ENCODE measurements around the gene MAML2.

The MAML2 gene

DNA sequence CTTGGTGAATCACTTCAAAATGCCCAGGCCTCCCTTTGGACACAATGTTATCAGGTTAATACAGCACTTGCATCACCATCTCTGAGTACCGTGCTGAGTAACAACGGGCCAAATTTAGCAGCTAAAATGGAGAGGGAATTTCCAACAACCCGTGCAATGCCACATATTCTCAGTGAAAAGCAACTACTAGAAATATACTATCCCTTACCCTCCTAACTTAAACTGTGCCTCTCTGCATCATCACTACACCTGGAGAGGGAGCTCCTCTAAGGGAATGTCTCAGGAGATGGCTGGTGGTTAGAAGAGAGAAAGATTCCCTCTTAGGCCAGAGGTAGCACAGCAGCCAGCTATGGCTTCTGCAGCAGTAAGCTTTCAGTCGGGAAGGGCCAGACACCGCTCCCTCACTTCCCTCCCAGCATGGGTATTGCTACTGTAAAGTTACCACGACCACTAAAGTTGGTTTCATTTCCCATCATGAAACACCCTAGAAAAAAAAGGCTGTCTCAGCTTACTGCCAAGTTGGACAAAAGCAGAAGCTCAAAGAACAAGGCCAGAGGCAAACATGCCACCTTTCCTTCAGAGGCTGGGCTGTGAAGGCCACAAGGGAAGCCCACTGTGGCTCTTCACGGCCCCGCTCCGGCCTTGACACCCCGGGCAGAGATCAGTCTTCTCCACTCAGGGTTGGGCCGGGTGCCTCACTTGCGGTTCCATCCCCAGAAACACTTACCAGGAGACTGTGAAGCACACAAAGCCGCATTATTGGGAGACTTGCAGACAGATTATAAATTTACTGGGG lies 3.9 kb downstream of the MAML2 start:
- no peak for DNase-seq

DNA sequence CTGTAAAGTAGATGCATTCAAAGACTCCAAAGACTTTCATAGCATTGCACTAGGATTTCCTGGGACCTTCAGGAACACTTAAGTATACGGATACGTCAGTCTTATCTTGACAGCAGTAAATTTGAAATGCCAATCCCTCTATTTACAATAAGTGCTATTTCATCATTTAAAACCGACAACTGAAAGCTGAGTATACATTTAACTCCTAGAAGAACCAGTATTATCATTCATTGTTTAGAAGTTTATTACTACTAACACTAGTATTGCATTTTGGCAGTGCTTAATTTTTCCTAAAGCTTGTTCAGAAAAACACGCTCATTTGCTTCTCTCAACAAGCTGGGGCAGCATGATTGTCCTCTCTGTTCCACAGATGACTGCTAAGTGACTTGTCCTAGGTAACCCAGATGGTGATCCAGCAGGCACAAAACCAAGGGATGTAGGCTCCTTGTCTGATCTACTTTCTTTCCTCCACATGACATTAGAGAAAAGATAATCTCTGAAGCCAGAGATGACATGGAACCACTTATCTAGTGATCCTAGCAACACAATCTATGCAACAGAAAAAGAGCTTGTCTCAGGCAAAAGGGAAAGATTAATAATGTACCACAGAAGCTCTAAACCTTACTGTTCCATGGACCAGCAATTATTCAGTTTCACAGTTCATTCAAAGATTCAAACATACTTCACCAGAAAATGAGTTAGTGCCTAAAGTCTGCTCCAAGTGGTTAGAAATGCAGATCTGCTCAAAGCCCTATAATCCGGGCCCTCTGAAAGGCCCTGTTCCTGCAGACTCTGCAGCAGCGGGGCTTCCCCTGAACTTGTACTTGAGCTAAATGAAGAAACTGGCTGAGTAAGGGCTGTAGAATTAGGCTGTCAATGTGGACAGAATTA lies 5.2 kb downstream of the MAML2 start:
- DNase-seq: no peak

DNA sequence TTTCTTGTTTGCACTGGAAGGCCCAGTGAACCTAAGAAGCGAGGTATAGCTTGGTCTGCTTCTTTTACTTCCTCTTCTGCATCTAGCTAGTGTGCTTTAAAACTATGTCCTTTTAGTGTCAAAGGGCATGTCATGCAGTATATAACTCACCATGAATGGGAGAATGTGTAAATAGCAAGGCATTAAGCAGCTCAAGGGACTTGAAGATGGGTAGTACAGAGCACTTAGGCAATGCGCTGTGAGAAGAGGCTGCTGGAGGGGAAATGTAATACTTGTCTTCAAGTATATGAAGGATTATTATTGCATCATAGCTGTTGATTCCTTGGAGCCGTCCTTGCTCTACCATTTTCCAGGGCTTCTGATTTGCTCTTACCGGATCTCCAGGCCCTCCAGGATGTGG lies 7.6 kb downstream of the MAML2 start:
- DNase-seq: no peak

DNA sequence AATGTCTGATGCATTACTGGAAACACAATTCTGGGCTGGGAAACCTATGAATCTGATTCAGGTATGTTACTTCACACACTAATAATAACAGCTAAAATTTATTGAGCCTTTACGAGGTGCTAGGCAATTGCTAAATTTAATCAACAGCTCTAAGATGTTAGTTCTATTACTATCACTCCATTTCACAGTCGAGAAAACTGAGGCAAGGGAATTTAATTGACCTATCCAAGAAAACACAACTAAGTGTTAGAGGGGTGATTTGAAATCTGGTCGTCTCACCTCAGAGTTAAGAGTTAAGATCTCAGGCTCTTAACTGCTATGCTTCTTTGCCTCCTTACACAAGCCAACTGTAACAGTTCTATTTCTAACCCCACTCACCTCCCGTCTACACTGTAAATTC lies 8.8 kb downstream of the MAML2 start:
- no peak for DNase-seq

DNA sequence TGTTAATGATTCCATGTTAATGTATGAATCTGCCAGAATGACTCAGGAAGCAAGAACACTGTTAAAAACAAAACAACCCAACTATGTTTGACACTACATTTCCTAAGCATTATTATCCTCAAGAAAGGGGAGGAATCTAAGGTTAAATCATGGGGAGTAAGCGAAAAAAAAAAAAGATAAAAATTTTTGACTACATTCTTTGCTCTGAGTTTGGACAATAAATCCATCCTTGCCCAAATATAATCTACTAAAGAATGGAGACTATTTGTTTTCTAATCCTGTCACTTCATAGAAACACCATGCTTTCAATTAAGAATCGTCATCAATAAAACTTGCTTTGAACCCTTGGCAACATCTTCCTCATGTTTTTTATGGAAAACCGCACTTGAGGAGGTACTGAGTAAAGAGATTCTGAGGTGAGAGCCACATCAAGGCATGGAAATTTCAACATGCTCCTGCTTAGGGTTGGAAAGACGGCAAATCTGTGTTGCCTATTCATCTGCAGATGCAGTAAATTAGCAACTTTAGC lies 9.7 kb downstream of the MAML2 start:
- DNase-seq: no peak

DNA sequence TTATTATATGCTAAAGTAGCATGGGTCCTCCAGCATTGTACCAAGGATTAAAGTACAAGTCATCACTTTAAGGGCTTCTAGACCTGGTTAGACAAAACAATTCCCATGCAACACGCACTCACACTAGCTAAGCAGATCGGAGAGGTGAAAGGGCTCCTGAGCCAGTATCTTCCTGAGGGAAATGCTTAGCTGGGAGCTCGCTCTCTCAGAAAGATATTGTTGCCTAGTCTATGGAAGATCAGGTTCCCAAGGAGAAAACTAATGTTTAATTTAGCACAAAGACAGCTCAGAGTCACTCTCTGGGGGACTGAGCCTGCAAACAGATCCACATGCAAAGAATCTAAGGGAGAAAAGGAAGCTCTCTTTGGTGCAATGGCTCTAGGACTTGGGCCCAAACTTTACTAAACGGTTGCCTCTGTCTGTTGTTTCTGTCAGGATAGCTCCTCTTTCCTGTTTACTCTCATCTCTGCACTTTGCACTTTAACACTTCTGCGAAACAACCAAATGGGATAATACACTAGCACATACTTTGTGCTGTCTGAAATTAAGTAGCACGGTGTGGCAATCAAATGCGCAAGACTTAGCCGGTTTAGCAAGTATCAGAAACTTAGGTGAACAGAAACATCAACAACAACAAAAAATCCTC lies 10.7 kb downstream of the MAML2 start:
- DNase-seq: no peak

DNA sequence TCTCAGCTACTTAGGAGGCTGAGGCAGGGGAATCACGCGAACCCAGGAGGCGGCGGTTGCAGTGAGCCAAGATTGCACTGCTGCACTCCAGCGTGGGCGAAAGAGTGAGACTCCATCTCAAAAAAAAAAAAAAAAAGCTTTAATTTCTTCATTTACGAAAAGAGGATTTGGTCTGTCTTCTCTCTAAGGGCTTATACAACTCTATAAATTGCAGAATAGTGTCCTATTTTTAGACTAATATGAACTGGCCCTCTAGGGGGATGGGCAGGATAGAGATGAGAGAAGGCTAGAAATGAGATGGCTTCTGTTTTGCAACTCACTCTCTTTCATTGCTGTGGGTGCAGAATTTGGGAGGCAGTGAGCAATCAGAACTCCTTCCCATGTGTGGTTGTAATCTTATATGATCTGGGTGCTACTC lies 11.3 kb downstream of the MAML2 start:
- DNase-seq: no peak

DNA sequence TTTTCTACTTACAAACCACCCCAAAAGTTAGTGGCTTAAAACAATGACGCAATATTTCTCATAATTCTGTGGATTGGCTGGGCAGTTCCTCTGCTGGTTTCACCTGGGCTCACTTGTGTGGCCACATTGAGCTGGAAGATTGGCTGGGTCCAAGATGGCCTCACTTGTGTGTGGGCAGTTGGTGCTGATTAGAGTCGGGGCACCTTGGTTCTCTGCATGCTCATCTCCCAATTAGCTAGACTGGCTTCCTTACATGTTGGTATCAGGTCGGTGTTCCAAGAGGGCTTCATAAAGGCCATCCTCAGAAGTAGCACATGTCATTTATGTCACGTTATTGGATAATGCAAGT lies 12.5 kb downstream of the MAML2 start:
- DNase-seq: no peak

DNA sequence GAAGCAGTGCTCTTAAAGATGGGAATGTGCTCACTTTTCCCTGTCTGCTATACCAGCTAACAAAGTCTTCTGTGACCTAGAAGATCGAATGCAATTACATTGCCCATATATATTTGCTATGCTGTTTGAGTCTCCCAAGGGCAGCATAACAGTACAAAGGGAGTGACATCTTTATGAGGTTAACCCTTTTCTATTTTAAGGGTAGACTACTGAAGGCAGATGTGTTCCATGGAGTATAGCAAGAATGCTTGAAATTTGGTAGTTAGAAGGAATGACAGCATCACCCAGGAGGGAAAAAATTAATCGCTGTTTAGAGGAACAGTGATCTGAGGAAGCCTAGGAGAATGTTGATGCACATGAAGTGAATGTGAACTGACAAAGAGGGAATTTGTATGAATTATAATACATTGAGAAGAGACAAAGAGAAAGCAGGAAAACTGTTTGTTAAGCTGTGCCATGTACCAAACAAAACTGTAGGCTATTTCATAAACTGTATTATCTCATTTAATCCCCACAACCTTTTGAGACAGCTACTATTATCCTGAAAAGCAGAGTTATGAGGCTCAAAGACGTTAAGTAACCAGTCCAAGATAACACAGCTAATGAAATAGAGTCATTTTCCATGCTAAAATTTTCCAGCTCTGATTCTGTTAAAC lies 13.0 kb downstream of the MAML2 start:
- DNase-seq: no peak

DNA sequence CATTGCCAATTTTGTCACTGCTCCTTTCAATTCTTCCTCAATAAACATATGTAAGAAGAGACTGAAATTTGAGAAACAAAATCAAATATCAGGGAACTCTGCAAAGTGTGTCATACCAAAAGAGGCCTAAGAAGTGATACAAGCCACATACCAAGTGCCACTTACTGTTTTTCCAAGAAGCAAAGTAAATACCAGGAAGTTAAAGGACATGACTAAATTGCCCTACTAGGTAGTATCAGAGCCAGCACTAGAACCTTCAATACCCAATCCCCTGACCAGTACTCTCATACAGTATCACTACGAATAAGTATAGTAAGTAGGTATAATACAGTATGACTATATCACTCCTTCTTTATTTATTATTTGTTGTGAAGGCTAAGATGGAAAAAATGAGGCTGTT lies 13.6 kb downstream of the MAML2 start:
- DNase-seq: no peak

DNA sequence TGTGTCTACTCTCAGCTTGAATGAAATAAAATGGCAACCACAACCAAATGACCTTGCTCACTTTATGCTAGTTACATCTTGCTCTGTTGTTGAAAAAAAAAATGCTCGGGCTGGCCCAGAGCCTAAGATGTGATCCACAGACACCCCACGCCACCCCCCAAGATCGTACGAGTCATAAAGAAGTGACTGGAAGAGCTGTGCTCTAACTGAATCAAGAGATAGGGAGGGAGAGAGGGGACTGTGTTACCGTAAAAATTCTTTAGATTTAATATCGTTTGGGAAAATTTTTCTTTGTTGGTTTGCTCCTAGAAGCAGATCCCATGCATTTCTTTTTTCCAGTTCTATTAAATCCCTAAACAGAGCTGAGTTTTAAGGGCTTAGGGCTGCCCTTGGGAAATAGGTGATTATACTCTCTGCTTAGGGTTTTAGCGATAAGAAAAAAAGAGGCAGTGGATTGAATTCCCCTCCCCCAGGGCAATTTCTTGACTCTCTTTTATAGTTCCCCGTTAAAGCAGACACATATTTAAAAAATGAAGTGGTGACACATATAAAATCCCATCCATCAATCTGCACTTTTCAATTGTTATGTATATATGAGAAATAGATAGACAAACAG lies 14.5 kb downstream of the MAML2 start:
- DNase-seq: no peak

DNA sequence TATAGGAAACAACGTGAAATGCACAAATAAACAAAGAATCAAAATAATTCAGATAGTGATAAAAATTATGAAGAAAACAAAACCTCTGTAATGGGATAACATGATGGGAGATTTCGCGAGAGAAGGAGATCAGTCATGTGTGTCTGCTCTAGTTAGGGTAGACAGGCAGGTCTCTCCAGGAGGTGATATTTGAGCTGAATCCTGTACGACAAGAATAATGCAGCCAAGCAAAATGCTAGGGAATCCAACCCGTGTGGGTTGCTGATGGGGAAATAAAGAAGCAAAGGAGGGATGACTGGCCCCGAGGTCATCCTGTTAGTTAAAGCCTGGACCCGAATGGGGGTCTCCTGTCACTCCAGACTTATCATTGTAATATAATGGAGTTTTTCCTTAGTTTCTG lies 16.0 kb downstream of the MAML2 start:
- DNase-seq: no peak

DNA sequence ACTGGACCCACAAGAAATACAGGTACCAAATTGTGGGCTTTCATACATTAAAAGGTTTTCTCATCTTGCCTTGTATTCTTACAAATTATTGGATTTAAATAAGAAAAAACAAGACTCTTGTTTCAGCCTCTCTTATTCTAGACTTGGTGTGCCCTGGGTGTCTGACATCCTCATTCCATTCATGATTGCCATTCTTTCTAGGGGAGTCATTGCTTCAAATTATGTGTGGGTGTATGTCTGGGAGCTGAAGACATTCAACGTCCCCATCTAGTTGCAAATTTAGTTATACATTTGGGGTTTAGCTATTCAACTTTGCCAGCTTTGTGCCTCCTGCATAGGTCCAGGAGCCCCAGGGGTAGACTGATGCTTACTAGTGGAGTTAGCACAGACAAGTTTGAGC lies 18.1 kb downstream of the MAML2 start:
- DNase-seq: no peak

DNA sequence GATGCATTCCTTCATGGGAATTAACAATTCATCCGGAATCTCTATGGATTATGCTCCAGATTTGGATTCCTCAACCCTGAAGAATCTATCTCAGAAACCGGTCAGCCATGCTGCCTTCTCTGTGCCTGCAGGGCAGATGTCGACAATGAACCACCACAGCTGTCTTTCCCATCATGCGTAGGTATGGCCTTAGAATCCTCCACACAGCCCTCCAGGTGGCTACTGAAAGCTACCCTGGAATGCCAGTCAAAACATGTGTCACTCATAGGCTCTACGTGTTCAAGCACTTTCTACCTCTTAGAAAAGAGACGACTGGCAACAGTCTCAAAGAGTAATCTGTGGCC lies 19.4 kb downstream of the MAML2 start:
- DNase-seq: no peak

DNA sequence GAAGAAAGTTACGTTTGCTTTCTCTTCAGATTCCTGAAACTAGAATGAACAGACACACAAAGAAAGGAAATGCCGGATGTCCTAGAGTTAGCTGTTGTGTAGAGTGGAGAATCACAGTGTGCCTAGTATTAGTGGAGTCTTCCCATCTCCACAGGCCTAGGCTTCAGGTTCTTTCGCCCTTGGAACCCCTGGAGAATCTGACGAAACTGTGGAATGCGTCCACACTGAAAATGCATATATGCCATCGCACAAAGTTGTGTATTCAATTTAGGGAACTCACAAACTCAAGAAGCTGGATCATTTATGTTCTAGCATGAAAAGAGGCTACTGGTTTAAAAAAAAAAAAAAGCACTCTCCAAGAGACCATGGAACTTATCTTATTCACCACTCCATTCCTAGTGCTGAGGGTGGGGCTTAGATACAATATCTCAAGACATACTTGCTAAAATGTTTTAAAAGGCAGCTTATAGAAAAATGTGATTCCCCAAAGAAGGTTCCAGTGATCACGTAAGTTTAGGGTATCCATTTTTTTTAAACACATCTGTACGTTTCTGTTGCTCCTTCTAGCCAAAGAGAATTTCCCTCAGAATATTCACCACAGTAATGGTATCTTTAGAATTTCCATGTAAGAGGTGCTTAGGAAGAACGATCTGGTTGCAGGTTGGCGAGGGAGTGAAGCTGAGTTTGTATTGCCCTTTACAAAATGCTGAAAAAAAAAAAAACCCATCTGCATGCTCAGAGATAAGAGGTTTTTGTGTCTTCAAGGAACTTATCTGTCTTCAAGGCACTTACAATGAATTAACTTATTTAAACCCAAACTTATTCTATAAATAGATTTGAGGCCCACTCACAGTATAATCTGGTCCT lies 20.0 kb downstream of the MAML2 start:
- DNase-seq: no peak

DNA sequence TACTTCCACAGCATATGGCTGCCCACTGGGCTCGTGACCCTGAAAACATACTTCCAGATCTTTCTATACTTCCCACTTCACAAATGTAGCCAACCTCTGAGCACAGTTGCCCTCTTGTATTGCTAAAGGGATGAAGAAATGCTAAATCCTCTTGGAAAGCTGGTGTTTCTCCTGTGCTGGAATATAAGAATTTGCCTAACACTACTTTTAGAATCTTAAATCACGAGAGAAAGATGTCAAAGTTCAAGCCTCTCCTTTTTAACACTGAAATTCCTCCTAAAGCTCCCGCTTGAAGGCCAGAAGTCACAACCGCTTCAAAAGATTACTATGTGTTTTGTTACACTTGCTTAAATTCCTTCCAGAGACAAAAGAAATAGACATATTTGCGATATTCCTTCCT lies 21.9 kb downstream of the MAML2 start:
- DNase-seq: no peak

DNA sequence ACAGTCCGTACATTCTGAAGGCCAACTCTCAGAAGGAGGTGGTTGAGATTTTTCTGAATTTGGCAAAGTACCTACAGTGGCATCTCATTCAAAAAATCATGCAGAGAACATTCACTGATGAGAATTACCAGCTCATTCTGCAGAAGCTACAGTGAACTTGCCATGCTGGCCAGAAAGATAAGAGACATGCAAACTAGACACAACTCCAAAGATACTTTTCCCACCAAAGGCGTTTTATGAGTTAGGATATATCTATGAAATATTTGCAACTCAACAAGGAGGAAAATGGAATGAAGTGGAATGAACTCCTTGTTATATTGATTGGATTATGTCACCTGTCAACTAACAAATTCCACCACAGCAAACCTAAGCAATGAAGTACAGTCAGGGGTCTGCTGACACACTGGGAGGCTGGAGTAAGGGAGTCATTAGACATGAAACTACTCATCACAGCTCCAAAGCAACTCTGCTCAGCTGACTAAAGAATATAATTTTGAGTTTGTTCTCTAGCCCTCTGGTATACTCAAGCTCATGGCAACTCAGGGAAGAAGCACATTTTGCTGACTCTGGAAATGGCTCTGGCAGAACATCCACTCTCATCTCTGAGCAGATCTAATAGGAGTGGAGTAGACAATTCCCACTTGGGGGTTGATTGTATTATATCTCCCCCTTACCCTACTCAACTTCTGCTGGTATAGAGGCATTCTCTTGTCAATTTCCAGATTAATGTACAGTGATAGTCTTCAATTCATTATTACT lies 22.9 kb downstream of the MAML2 start:
- DNase-seq: no peak

DNA sequence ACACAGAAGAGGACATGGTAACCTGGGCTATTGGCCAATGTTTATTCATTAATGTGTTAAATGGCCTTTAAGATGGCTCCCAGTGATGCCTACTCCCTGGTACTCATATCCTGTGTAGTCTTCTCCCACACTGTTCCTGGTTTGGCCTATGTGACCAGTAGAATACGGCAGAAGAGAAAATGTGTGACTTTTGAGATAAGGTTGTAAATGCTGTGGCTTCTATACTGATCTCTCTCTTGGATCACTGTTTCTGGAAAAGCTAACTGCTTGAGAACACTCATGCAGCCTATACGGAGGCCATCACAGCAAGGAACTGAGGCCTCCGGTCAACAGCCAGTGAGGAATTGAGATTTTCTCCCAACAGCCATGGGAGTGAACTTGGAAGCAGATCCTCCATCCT lies 24.1 kb downstream of the MAML2 start:
- DNase-seq: no peak

DNA sequence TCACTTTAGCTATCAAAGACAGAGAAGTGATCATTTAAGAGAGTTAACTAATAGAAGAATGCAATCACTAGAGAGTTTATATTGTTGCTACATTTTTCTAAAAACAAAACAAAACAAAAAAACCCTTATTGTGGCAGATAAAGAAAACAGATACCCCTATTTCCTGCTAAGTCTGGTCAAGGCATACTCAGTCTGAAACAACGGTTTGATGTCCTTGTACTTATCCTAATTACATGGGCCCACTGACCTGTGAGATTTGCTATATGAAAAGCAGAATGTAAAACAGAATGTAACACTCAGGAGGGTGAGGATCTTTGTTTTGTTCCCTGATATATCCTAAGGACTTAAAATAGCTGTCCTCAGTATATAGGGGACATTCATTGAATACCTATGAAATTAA lies 24.6 kb downstream of the MAML2 start:
- DNase-seq: no peak

DNA sequence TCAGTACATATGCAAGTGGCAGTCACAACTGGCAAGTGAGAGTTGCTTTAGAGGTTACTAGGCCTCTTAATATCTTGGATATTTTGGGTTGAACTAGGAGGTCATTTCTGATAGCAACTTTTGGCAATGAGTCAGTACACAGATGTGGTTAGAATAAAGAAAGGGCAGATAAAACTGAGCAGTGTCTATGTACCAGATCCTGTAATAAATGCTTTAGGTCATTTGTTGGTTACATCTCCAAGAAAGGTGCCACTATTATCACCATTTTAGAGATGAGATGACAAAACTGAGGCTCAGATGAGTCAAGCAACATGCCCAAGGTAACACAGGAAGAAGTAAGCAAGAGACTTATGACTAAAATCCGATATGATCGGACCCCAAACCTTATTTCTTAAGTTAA lies 25.0 kb downstream of the MAML2 start:
- no peak for DNase-seq

DNA sequence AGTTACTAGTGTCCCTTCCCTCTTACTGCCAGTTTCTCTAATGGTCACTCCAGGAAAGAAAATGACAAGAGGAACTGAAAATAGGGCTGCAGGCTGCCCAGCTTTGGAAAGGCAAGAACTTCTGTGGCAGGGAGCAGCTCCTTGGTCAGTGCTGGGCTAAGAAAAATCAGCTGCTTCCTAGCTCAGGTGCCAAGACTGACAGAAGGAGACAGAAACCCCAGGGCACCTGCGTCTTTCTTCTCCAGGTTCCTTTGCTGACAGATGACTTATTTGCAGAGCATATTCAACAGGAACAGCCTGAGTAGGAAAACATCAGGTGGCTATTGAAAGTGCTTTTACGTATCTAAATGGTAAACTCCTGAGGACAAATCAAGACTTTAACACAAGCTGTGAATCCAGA lies 25.4 kb downstream of the MAML2 start:
- DNase-seq: no peak
